GM20431 (cell line): ENCODE data around the gene RLBP1.

Source experiments
- in situ Hi-C: fragments of 300-500 bp; cut with MseI, MboI; formaldehyde crosslinking; loops from one replicate; pipeline ENCODE4 v1.15.0; 2020; ENCODE audit warnings: low sequenced_read_pairs; ENCODE audit not compliant: unreplicated experiment

RLBP1 gene

DNA sequence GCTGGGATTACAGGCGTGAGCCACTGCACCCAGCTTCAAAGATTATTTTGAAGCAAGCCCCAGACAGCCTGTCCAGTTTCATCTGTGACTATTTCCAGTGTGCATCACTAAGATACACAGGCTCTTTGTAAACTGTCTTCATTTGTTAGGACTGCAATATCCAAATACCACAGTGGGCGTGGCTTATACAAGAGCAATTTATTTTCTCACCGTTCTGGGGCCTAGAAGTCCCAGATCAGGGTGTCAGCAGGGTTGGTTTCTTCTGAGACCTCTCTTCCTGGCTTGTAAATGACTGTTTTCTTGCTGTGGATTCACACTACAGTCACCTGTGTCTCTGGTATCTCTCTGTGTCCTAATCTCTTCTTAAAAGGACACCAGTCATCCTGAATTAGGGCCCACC is 59.7 kb downstream of the RLBP1 start:
- in situ Hi-C loops: no loop called here
